ENCODE measurements around the gene KLK13. TPM values are rescaled to one million over a fixed set of nuclear protein-coding genes. Genes with fewer than 3 reads are reported as not detected.

The KLK13 gene
- total RNA-seq, 1 donor from 2014 or later = not detected

GRCh38 chr19:51091895-51092873 is 27.3 kb upstream of the KLK13 start:
- DNase-seq (no peak), ATAC-seq (no peak)
- TF ChIP-seq CTCF (IDR thresholded peaks at IDR 0.05) = no peak
- H3K4me1 ChIP-seq = no peaks in the 10 kb centered on the region
- intact Hi-C loops (cut with DNase I) = no loop called here
- no peaks in the 10 kb centered on the region for H3K9me3 ChIP-seq
- no peak overlapping the region for H3K4me3 ChIP-seq
- no peaks in the 10 kb centered on the region for H3K27me3 ChIP-seq
- H3K27ac ChIP-seq = no peak overlapping the region
- H3K36me3 ChIP-seq = no peaks in the 10 kb centered on the region

- no peak overlapping the region for H3K4me3 ChIP-seq
- no peak for TF ChIP-seq CTCF (IDR thresholded peaks at IDR 0.05)
- no peaks in the 10 kb centered on the region for H3K27me3 ChIP-seq
- no peak for ATAC-seq
- no peaks in the 10 kb centered on the region for H3K36me3 ChIP-seq
- H3K27ac ChIP-seq = no peak overlapping the region
- DNase-seq = no peak
- no peaks in the 10 kb centered on the region for H3K9me3 ChIP-seq
- H3K4me1 ChIP-seq = no peaks in the 10 kb centered on the region
- intact Hi-C loops (cut with DNase I) = no loop called here
These were observed 26.2 kb upstream of the KLK13 start for GRCh38 chr19:51091126-51091525.

- no peak overlapping the region for H3K4me3 ChIP-seq
- intact Hi-C loops (cut with DNase I) = no loop called here
- TF ChIP-seq CTCF (IDR thresholded peaks at IDR 0.05) = no peak
- no peaks in the 10 kb centered on the region for H3K4me1 ChIP-seq
- ATAC-seq (no peak), DNase-seq (no peak)
- no peaks in the 10 kb centered on the region for H3K36me3 ChIP-seq
- H3K9me3 ChIP-seq = no peaks in the 10 kb centered on the region
- no peaks in the 10 kb centered on the region for H3K27me3 ChIP-seq
- no peak overlapping the region for H3K27ac ChIP-seq
These were observed 25.6 kb upstream of the KLK13 start for GRCh38 chr19:51090471-51090870.

GRCh38 chr19:51089786-51090185 is 24.9 kb upstream of the KLK13 start:
- Histone ChIP-seq H3K27ac (no peak overlapping the region), H3K4me1 (no peaks in the 10 kb centered on the region), H3K36me3 (no peaks in the 10 kb centered on the region), H3K27me3 (no peaks in the 10 kb centered on the region), H3K9me3 (no peaks in the 10 kb centered on the region), H3K4me3 (no peak overlapping the region)
- ATAC-seq = peak; percentile 56
- DNase-seq = peak; percentile 84
- intact Hi-C loops (cut with DNase I) = no loop called here
- TF ChIP-seq CTCF (IDR thresholded peaks at IDR 0.05) = no peak

GRCh38 chr19:51086153-51086850 is 21.4 kb upstream of the KLK13 start:
- no peaks in the 10 kb centered on the region for H3K36me3 ChIP-seq
- no peak for TF ChIP-seq CTCF (IDR thresholded peaks at IDR 0.05)
- no peak overlapping the region for H3K4me3 ChIP-seq
- H3K9me3 ChIP-seq = no peaks in the 10 kb centered on the region
- no peaks in the 10 kb centered on the region for H3K4me1 ChIP-seq
- DNase-seq = peak; percentile 46
- intact Hi-C loops (cut with DNase I) = no loop called here
- H3K27me3 ChIP-seq = peaks cover 6% of the 10 kb centered on the region
- ATAC-seq = no peak
- H3K27ac ChIP-seq = no peak overlapping the region
